ENCODE data around the gene UBE2O.
A peak's percentile ranks its signal among the peaks of the same experiment; 100 is the strongest.

Gene UBE2O

DNA sequence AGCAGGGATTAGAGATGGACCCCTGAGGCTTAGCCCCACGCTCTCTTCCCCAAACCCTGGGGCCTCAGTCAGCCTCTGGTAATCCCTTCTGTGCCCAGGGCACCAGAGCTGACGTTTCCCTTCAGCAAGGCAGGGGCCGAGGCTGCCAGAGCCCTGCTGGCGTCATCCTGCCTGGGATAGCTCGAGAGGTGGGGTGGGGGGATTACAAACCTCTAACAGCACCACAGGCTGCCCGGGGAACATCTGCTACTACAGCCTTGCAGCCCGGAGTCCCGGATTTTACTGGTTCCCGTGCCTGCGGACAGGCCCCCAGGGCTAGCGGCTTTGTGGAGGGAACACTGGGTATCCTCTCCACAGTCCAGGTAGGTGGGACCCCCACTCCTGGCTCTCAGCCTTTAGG lies 14.4 kb upstream of the UBE2O start, which contains the start of gene AANAT:
AANAT (plus strand) TSS at position 238 of the 400 bp plus-strand sequence. CDS start 1,144 bp downstream, outside the sequence.
- DNase-seq (ENCODE audit: low spot score), result no peak

DNA sequence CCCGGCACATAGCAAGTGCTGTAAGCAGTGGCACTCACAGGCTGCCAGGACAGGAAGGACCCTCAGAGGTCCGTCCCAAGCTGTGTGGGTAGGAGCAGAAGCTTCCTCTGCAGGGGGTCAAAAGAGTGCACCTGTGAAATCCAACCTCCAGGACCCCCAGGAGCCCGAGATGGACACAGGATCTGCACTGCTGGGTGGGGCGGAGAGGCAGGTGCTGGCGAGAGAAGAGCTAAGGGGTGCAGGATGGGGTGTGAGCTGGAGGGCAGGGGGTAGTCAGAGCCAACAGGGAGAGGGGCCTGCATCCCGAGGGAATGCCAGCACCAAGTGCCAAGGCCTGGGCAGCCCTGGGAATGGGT lies 13.8 kb upstream of the UBE2O start:
- no peak for DNase-seq (ENCODE audit: low spot score)

- DNase-seq (ENCODE audit: low spot score), result no peak
Measured at GRCh38 chr17:76462556-76463290, 9.8 kb upstream of the UBE2O start.

GRCh38 chr17:76461765-76462555 lies 9.0 kb upstream of the UBE2O start:
- peak; percentile 35 for DNase-seq (ENCODE audit: low spot score)

DNA sequence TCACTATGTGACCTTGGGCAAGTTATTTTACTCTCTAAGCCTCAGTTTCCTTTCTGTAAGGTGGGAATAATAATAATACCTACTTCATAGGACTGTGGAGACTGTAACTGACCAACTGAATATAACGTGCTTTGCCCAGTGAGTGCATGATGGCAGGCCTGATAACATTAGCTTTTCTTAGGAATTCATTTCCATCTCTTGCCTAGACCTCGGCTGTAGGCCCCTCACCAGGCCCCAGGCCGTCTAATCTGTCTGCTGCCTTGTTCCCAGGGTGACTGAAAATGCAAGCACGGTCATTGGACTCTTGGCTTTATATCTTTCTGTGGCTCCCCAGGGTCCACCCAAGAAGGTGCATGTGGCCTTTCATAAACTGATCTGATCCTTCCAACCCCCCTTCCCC lies 6.7 kb upstream of the UBE2O start:
- DNase-seq (ENCODE audit: low spot score), result no peak

DNA sequence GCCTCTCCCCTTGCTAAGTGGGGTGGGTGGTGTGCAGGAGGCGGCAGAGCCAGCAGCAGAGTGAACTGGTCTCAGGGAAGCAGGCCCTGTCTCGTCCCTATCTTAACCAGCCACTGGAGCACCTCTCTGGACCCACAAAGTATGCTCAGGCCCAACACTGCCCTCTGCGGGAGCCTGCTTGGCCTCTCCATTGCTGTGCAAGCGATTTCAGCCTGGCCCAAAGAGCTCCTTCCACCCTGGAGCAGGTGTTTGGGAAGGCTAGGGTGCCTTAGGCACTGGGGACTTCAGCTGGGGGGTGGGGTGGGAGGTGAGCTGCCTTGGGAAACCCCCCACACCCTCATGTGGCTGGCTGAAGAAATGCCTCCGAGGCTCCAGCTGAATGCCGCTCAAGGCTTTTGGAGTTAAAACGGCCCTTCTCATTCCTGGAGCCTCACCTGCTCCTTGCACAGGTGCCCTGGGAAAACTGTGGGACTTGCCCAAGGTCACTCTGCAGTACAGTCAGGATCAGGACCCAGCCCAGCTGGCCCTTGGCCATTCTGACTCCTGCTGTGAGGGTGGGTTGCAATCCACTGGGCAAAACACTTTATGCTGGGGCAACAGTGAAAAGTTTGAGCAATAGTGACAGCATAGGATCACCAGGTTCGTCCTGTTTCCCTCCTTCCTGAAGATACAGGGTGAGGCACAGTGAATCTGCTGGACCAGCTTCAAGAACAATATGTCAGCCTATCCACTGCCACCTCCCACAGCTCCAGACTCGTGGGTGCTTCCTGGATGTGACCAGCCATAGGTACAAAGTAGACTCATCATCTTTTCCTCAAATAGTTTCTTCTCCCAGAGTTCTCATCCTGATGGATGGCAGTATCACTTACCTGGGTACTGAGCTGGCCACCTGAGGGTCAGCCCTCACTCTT lies 5.9 kb upstream of the UBE2O start:
- peak; percentile 61 for DNase-seq (ENCODE audit: low spot score)

- no peak for DNase-seq (ENCODE audit: low spot score)
Measured at GRCh38 chr17:76453431-76453743, 435 bp upstream of the UBE2O start.

DNA sequence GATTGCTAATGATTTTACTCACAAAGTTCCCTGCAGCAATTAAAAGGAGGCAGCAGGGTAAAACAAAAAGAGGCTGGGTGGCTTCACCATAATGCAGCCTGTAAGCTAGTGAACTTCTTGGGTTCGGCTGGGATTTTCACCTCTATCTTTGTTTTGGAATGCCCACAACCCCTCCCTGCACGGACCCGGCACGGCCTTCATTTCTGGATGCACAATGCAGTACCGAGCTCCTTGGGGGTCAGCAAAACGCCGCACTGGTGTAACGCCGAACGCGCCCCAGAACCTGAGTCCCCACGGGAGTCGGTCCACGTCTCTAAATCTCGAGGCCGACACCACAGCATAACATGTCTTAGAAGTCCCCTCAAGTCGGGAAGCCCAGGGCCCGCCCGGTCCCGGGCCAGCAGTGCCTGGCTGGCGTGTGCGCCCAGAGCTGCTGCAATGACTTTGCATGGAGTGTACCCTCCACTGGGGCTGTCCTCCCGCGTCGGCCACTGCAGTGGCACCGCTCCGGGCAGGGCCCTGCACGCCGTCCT lies 759 bp downstream of the UBE2O start:
- peak; percentile 38 for DNase-seq (ENCODE audit: low spot score)

- DNase-seq (ENCODE audit: low spot score), result no peak
Measured at GRCh38 chr17:76451506-76451905, 1.4 kb downstream of the UBE2O start.

- DNase-seq (ENCODE audit: low spot score), result no peak
Measured at GRCh38 chr17:76449126-76449525, 3.8 kb downstream of the UBE2O start.

GRCh38 chr17:76447931-76448652 lies 4.9 kb downstream of the UBE2O start:
- DNase-seq (ENCODE audit: low spot score), result no peak

DNA sequence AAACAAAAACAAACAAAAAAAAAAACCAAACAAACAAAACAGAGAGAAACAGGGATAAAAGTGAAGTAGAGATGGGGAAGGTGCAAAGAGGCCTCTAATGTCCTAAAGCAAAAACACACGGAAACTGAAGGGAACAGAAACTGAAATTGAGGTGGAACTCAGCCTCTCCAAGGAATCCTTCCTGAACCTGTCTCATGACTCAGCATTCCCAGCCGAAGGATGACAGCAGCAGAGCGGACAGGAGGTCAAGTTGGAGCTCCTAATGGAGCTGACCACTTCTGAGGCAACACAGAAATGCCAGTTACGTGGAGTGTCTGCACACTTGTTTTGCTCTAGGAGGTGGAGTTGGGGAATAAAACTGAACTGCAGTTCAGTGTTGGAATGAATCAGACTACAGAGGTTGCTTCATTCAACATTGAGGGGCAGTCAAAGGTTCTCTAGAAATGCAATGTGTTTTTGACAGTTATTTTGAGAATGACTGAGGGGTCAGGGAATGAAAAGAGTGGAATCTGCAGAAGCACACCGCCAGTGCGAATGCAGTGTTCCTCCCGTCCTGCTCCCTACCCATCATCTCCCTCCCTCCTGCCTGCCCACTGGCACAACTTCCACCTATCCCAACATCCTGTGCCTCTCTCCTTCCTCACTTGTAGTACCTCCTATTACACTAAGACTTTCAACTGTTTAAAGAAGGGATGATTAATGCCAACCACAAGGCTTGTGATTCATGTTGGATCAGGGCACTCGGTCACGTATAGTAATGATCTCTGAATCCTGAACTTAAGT lies 6.3 kb downstream of the UBE2O start:
- peak; percentile 55 for DNase-seq (ENCODE audit: low spot score)

DNA sequence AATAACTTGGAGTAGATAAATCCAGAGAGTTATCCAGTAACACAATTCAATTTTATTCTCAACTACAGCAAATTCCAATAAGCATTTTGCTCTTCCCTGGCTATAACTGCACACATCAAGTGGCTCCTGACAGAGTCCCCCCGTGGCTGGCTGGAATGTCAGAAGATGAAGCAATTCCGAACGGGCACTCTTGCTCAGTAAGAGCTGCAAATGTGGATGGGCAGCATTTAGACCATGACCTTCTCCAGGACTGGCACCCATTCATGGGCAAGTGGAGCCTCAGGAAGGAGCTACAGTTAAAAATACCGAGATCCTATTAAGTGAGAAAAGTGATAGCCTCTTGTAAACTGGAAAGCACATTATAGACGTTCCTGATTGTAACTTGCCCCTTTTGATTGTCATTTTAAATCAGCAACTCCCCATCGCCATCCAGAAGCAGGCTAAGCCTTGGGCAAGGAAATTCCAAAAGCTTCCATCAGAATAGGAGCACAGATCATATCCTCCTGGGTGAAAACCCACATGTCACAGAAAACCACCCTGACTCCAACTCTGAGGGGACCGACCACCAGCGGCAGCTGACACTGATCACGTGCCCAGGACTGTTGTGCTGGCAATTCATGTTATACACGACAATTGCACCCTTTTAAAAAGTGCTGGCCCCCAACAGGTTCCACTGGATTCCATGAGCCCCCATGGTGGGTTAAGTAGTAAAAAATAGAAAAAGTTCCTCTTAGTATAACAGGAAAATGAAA lies 7.1 kb downstream of the UBE2O start:
- DNase-seq (ENCODE audit: low spot score), result no peak

DNA sequence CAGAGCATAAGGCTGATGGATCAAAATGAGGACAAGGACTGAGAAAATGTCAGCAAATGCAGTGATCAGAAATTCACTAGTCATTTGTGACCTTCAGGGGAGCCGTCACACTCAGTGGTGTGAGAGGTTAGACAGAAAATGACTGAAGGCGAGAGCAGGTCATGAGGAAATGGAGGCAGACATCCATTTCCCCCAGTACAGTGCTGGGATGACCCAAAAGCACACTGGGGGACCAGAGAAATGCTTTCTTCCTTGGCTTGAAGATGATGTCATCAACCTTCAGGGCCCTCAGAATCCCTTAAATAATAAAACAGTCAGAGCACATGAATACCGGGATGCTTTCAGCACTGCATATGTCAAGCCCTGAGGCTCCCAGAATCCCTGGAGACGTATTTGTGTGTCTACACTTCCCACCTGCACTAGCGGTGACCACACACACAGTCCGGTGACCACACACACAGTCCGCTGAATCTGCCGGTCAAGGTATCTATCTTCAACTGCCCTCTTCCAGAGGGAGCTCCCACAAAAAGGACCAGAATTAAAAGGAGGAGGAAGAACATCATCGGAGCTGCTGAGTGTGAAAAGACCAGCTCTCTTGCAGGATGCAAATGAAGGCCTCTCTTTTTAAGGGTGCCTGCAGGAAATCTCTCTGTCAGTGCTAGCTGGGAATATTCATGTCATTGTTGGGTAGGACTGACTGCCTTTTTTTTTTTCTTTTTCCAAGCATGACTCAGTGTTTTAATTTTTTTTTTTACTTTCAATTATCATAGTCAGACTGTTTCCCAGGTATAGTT lies 8.2 kb downstream of the UBE2O start:
- DNase-seq (ENCODE audit: low spot score), result no peak

DNA sequence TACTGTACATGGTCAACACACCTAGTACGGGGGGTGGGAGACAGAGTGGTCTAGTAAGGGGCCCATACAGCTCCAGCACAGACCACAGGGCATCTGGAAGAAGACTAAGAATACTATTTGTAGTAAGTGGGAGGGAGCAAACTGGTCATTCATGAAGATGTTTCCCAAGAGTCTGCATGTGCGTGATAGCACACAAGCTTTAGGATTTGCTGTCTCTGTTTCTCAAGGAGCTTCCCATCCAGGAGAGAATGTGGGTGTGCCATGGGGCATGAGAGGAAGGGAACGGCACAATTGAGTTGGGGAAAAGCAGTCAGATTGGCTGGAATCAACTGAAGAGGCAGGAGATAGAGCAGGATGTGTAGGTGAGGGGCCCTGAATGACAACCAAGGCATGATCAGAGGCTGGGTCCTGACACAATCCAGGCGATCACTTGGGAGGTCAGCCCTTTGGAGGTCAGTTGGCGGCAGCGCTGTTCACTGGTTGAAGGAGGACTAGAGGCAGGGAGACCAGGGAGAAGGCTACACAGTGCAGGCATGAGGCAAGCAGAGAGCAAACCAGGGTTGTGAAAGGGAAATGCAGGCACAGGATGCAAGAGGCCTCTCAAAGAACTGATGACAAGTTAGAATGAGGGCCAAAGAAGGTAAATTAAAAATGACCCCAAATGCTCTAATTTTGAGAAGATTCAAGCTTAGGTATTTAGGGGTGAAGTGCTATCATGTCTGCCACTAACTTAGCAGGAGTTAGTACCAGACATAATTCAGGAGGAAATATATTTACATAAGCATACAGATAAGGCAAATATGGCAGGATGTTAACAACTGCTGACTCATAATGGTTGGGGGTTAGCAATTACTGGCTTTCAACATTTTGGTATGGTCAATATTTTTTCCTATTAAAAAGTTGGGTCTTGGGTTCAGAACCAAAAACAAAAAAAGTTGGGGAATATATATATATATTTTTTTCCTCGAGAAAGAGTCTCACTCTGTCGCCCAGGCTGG lies 10.3 kb downstream of the UBE2O start:
- DNase-seq (ENCODE audit: low spot score), result no peak

- DNase-seq (ENCODE audit: low spot score), result no peak
Measured at GRCh38 chr17:76441686-76442340, 11.1 kb downstream of the UBE2O start.

GRCh38 chr17:76440751-76441362 lies 12.1 kb downstream of the UBE2O start:
- no peak for DNase-seq (ENCODE audit: low spot score)
